Type B pancreatic cell (in vitro differentiated cells): Measurements from ENCODE around the gene ZNF445. TPM values are rescaled to one million over a fixed set of nuclear protein-coding genes. Genes with fewer than 3 reads are reported as not detected.

Experiments used
- DNase-seq: peaks from one replicate; pipeline ENCODE4 v3.0.0; 2021; ENCODE audit warnings: mixed read lengths; ENCODE audit not compliant: unreplicated experiment; ENCODE audit errors: extremely low spot score
- H3K27ac Mint-ChIP-seq: 2 replicates; pipeline ENCODE4 v1.8.0; 2021; ENCODE audit warnings: mild to moderate bottlenecking, mixed read lengths
- H3K27me3 Mint-ChIP-seq: 2 replicates; pipeline ENCODE4 v1.8.0; 2021; ENCODE audit warnings: mixed read lengths
- H3K36me3 Mint-ChIP-seq: 2 replicates; pipeline ENCODE4 v1.8.0; 2021; ENCODE audit warnings: mixed read lengths
- H3K4me1 Mint-ChIP-seq: one replicate; pipeline ENCODE4 v1.8.0; 2021; ENCODE audit warnings: mixed read lengths; ENCODE audit not compliant: unreplicated experiment
- H3K4me3 Mint-ChIP-seq: 2 replicates; pipeline ENCODE4 v1.8.0; 2021; ENCODE audit warnings: mild to moderate bottlenecking, mixed read lengths
- H3K9me3 Mint-ChIP-seq: 2 replicates; pipeline ENCODE4 v1.8.0; 2021; ENCODE audit warnings: mixed read lengths
- total RNA-seq: library from RNA; stranded (reverse); gene quantifications from 2 replicates; pipeline ENCODE4 v1.2.1, GENCODE V29; 2021; ENCODE audit warnings: low replicate concordance
- TF ChIP-seq, protein P1 (sequence below): fragments of 200-600 bp; sonication (generic); conservative IDR thresholded peaks from 2 replicates; pipeline ENCODE4 v1.5.0; 2021; ENCODE audit warnings: antibody characterized with exemption, mild to moderate bottlenecking

The ZNF445 gene
- total RNA-seq, 1 donor from 2014 or later, result 41.5 TPM

DNA sequence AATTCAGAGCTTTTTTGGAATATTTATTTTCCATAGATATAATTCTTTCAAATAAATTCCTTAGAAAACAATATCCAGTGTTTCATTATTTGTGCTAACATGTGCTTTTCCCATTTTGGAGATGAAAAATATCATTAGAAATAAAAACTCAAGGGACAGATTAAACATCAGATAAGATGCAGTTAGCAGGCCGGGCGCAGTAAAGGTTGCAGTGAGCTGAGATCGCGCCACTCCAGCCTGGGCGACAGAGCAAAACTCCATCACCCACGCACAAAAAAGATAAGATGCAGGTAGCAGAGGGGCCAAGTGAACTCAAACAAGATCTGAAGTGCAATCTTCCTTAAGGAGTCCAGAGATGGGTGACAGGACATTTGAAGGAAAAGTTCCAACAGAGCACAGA is 48.0 kb downstream of the ZNF445 start:
- TF ChIP-seq, protein P1, sequence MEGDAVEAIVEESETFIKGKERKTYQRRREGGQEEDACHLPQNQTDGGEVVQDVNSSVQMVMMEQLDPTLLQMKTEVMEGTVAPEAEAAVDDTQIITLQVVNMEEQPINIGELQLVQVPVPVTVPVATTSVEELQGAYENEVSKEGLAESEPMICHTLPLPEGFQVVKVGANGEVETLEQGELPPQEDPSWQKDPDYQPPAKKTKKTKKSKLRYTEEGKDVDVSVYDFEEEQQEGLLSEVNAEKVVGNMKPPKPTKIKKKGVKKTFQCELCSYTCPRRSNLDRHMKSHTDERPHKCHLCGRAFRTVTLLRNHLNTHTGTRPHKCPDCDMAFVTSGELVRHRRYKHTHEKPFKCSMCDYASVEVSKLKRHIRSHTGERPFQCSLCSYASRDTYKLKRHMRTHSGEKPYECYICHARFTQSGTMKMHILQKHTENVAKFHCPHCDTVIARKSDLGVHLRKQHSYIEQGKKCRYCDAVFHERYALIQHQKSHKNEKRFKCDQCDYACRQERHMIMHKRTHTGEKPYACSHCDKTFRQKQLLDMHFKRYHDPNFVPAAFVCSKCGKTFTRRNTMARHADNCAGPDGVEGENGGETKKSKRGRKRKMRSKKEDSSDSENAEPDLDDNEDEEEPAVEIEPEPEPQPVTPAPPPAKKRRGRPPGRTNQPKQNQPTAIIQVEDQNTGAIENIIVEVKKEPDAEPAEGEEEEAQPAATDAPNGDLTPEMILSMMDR, result no peak
- Mint-ChIP-seq H3K4me1 (no peaks in the 10 kb centered on the region), H3K36me3 (no peaks in the 10 kb centered on the region), H3K27me3 (no peaks in the 10 kb centered on the region), H3K9me3 (no peaks in the 10 kb centered on the region), H3K4me3 (no peak overlapping the region), H3K27ac (no peak overlapping the region)
- no peak for DNase-seq

DNA sequence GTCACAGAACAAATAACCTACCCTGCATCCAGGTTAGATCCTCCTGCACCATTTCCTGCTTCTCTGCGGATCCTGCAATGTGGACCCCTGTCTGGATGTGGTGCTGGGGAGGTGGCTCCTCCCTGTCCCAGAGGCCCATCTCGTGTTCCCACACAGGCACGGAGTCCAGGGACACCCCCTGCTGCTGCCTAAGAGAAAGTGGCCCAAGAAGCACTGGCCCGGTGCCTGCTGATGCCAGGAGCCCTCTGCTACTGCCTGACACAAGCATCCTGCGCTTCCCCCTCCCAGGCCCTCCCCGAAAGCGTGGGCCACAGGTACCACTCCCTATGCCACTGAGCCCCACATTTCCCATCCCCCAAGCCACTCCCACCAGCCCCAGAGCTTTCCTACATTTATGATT is 48.6 kb downstream of the ZNF445 start:
- no peak overlapping the region for H3K4me3 Mint-ChIP-seq
- DNase-seq, result no peak
- TF ChIP-seq, protein P1, result no peak
- H3K36me3 Mint-ChIP-seq, result no peaks in the 10 kb centered on the region
- no peaks in the 10 kb centered on the region for H3K9me3 Mint-ChIP-seq
- no peaks in the 10 kb centered on the region for H3K4me1 Mint-ChIP-seq
- H3K27ac Mint-ChIP-seq, result no peak overlapping the region
- no peaks in the 10 kb centered on the region for H3K27me3 Mint-ChIP-seq

DNA sequence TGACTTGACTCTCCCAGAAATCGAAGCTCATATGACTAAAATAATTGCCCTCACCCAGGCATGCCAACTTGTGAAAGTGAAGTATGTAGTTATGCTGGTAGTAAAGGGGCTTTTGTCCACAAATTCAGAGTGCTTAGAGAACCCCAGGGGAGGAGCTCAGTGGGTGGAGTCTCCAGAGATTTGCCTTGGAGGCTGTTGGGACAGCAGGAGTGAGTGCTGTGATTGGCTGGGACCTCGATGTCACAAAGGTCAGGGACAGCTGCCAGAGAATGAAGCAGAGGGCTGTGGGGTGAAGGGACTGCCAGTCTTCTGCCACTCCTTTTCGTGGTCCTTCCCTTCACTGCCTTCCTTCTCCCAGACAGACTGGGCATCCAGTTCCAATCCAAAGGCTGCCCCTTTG is 49.8 kb downstream of the ZNF445 start:
- H3K4me1 Mint-ChIP-seq, result no peaks in the 10 kb centered on the region
- no peak overlapping the region for H3K4me3 Mint-ChIP-seq
- H3K27me3 Mint-ChIP-seq, result no peaks in the 10 kb centered on the region
- no peaks in the 10 kb centered on the region for H3K36me3 Mint-ChIP-seq
- TF ChIP-seq, protein P1, result no peak
- DNase-seq, result no peak
- H3K9me3 Mint-ChIP-seq, result no peaks in the 10 kb centered on the region
- H3K27ac Mint-ChIP-seq, result no peak overlapping the region

DNA sequence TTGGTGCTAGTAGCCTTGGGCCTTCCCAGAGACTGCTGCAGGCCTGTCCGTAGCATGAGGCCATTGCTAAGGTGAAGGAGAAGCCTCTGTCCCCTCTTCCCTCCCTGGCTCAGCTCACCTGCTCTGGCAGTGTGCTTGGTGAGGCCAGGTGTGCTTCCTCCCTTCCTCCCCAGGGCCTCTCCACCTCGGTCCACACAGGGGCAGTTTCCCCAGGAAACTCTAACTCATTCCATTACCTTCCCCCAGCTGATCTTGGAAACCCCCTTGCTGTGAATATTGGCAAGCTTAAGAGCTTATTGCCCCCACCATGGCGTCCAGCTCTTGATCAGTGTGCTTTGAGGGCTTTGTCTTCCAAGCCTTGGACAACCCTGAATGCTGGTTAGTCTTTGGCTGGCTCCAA is 52.7 kb downstream of the ZNF445 start:
- no peaks in the 10 kb centered on the region for H3K4me1 Mint-ChIP-seq
- no peaks in the 10 kb centered on the region for H3K27me3 Mint-ChIP-seq
- no peaks in the 10 kb centered on the region for H3K36me3 Mint-ChIP-seq
- no peaks in the 10 kb centered on the region for H3K9me3 Mint-ChIP-seq
- no peak overlapping the region for H3K27ac Mint-ChIP-seq
- H3K4me3 Mint-ChIP-seq, result no peak overlapping the region
- TF ChIP-seq, protein P1, result no peak
- no peak for DNase-seq

DNA sequence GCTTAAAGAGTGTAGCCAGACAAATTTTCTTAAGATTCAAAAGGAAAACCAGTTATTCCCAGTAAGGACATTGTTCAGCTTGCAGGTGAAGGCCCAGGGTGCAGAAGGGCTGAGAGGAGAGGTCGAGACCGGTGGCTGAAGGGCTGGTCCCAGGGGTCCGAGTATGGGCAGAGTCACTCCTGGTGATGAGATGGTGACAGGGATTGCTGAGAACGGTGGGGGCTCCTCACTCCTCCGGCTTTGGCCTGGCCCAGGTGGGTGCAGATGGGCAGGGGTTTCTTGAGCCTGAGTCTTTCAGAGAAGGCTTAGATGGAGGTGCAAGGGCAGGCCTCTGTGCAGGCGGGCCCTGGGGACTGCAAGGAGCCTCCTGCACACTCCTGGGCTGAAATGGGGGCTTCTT is 56.2 kb downstream of the ZNF445 start:
- no peak overlapping the region for H3K4me3 Mint-ChIP-seq
- peaks cover 7% of the 10 kb centered on the region for H3K9me3 Mint-ChIP-seq
- DNase-seq, result no peak
- no peaks in the 10 kb centered on the region for H3K27me3 Mint-ChIP-seq
- TF ChIP-seq, protein P1, result no peak
- no peaks in the 10 kb centered on the region for H3K36me3 Mint-ChIP-seq
- no peaks in the 10 kb centered on the region for H3K4me1 Mint-ChIP-seq
- H3K27ac Mint-ChIP-seq, result no peak overlapping the region

DNA sequence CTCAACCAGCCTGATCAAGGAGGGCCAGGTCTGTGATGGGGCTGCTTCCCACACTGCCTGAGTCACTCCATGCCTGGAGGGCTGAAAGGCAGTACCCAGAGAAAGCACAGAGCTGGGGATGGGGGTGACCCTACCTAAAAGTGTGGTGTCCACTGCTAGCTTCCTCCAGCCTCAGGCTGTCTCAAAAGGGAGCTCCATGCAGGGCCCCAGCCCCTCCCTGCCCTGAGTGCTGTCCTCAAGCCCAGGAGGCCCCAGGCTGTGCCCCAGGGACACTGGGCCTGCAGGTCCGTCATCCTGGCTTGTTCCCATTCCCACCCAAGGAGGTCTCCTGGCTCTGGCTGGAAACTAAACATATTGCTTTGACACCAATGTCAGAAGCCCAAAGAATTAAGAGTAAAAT is 56.8 kb downstream of the ZNF445 start:
- no peaks in the 10 kb centered on the region for H3K27me3 Mint-ChIP-seq
- no peaks in the 10 kb centered on the region for H3K36me3 Mint-ChIP-seq
- no peaks in the 10 kb centered on the region for H3K4me1 Mint-ChIP-seq
- peaks cover 7% of the 10 kb centered on the region for H3K9me3 Mint-ChIP-seq
- no peak overlapping the region for H3K27ac Mint-ChIP-seq
- DNase-seq, result no peak
- TF ChIP-seq, protein P1, result no peak
- no peak overlapping the region for H3K4me3 Mint-ChIP-seq
